Measurements from ENCODE around the gene GGCX. TPM values are rescaled to one million over a fixed set of nuclear protein-coding genes. Genes with fewer than 3 reads are reported as not detected.

The GGCX gene
- total and polyA plus RNA-seq, 2 of the 13 experiments (the other 11 are each of a cell fraction or from before 2014, with no cell fraction given), result 72.5 to 103 TPM

- TF ChIP-seq ZNF574 (CRISPR knock-in tag; IDR thresholded peaks at IDR 0.05), result peak; percentile 25; the same call in 1 of the 2 replicates
- TF ChIP-seq PHB2 (IDR thresholded peaks at IDR 0.05; ENCODE audit: partially characterized antibody), result no peak
- 0 out of 2 replicates have a peak, but pooled peaks have one; percentile 10 for TF ChIP-seq ZNF263 (CRISPR knock-in tag; IDR thresholded peaks at IDR 0.05)
- no peak for TF ChIP-seq CBX2 (IDR thresholded peaks at IDR 0.05; ENCODE audit: low read depth, low read length)
- no peak for TF ChIP-seq CBX2 (CRISPR knock-in tag; IDR thresholded peaks at IDR 0.05; ENCODE audit: low read depth)
- TF ChIP-seq ZXDC (CRISPR knock-in tag; IDR thresholded peaks at IDR 0.05), result no peak
- TF ChIP-seq POLR2AphosphoS2 (IDR thresholded peaks at IDR 0.05; ENCODE audit: low read depth, low read length), result 0 out of 2 replicates have a peak, but pooled peaks have one; percentile 23
- TF ChIP-seq ZBTB37 (CRISPR knock-in tag; IDR thresholded peaks at IDR 0.05), result no peak
- no peak for TF ChIP-seq ZNF496 (CRISPR knock-in tag; IDR thresholded peaks at IDR 0.05; ENCODE audit: insufficient replicate concordance)
- TF ChIP-seq CHD4 (IDR thresholded peaks at IDR 0.05; ENCODE audit: borderline replicate concordance, low read length), result no peak
- no peak for TF ChIP-seq ZNF569 (CRISPR knock-in tag; IDR thresholded peaks at IDR 0.05; ENCODE audit: borderline replicate concordance)
Observed at GRCh38 chr2:85596486-85597143, 35.3 kb upstream of the GGCX start (continued).

Data from HepG2 (cell line).